PC-3 (cell line): ENCODE measurements around the gene VASP. TPM values are rescaled to one million over a fixed set of nuclear protein-coding genes. Genes with fewer than 3 reads are reported as not detected.

Source experiments
- ATAC-seq: fragments of 200-7000 bp; cut with Tn5 transposase; 2 replicates; pipeline ENCODE4 v1.9.1; 2020; ENCODE audit warnings: mild to moderate bottlenecking, moderate library complexity
- BruUV-seq: library from RNA; stranded (reverse); fragments of 400-500 nt; replicated peaks from 2 replicates; lab custom pipeline; 2021; lab: Mats Ljungman, UMichigan
- CTCF ChIA-PET: fragments of 300-600 bp; sonication (Branson Sonifier 250); formaldehyde crosslinking; loops from one replicate; lab custom pipeline; 2022; ENCODE audit warnings: antibody characterized with exemption; lab: Charles Lee
- POLR2A ChIA-PET: fragments of 300-600 bp; sonication (Branson Sonifier 250); formaldehyde crosslinking; loops from one replicate; lab custom pipeline; 2022; ENCODE audit warnings: antibody characterized with exemption; ENCODE audit not compliant: unreplicated experiment; lab: Charles Lee
- DNase-seq: peaks from one replicate; pipeline ENCODE4 v3.0.0-alpha.2; 2015
- H2AFZ ChIP-seq: fragments of 300-600 bp; sonication (generic); 2 replicates; pipeline ENCODE4 v1.6.0; 2016; ENCODE audit warnings: antibody characterized with exemption, low read length
- H3F3A ChIP-seq: fragments of 300-600 bp; sonication (generic); one replicate; pipeline ENCODE4 v1.6.0; 2017; ENCODE audit warnings: antibody characterized with exemption, low read length, control low read depth, mild to moderate bottlenecking; ENCODE audit not compliant: unreplicated experiment
- H3K27ac ChIP-seq: fragments of 300-600 bp; sonication (generic); 2 replicates; pipeline ENCODE4 v1.5.1; 2016; ENCODE audit warnings: mild to moderate bottlenecking, low read length
- H3K27me3 ChIP-seq: fragments of 300-600 bp; sonication (generic); 2 replicates; pipeline ENCODE4 v1.6.1; 2016; ENCODE audit warnings: low read length, mixed read lengths
- H3K36me3 ChIP-seq: fragments of 300-600 bp; sonication (generic); 2 replicates; pipeline ENCODE4 v1.6.1; 2016; ENCODE audit warnings: low read depth, mixed run types, low read length, mixed read lengths
- H3K4me1 ChIP-seq: fragments of 300-600 bp; sonication (generic); 2 replicates; pipeline ENCODE4 v1.5.1; 2016; ENCODE audit warnings: low read length; ENCODE audit not compliant: insufficient read depth
- H3K4me2 ChIP-seq: fragments of 300-600 bp; sonication (generic); 2 replicates; pipeline ENCODE4 v1.6.0; 2016; ENCODE audit warnings: low read length
- H3K4me3 ChIP-seq: fragments of 300-600 bp; sonication (generic); 2 replicates; pipeline ENCODE4 v1.5.1; 2016; ENCODE audit warnings: mild to moderate bottlenecking, low read length, mixed read lengths
- H3K79me2 ChIP-seq: fragments of 300-600 bp; sonication (generic); 2 replicates; pipeline ENCODE4 v1.6.1; 2017; ENCODE audit warnings: low read length, mixed read lengths
- H3K9ac ChIP-seq: fragments of 300-600 bp; sonication (generic); 2 replicates; pipeline ENCODE4 v1.6.0; 2016; ENCODE audit warnings: mild to moderate bottlenecking, low read length
- H3K9me2 ChIP-seq: fragments of 300-600 bp; sonication (generic); replicated peaks from 2 replicates; pipeline ENCODE4 v1.6.1; 2016; ENCODE audit warnings: mixed run types, low read length, mixed read lengths
- H3K9me3 ChIP-seq: fragments of 300-600 bp; sonication (generic); 2 replicates; pipeline ENCODE4 v1.6.1; 2016; ENCODE audit warnings: low read length, mixed read lengths
- H4K20me1 ChIP-seq: fragments of 300-600 bp; sonication (generic); 2 replicates; pipeline ENCODE4 v1.6.1; 2016; ENCODE audit warnings: low read length, mixed read lengths
- EZH2 ChIP-seq: fragments of 300-600 bp; sonication (generic); IDR thresholded peaks from one replicate; pipeline ENCODE4 v1.6.1; 2017; ENCODE audit warnings: antibody characterized with exemption, mild to moderate bottlenecking, low read length; ENCODE audit not compliant: unreplicated experiment
- EZH2phosphoT487 ChIP-seq: fragments of 300-600 bp; sonication (generic); IDR thresholded peaks from 2 replicates; pipeline ENCODE4 v1.6.1; 2018; ENCODE audit warnings: mild to moderate bottlenecking, antibody characterized with exemption, low read length, borderline replicate concordance
- intact Hi-C: fragments of 100-400 bp; cut with micrococcal nuclease; formaldehyde crosslinking; loops from 2 replicates; pipeline ENCODE4 v1.9.0; 2023
- total RNA-seq: library from RNA; depleted of rRNA; stranded (reverse); fragments of >200 nt; gene quantifications from 2 replicates; pipeline ENCODE4 v1.2.3, GENCODE V29; 2014
- TF ChIP-seq, protein P1 (sequence below): fragments of 300-600 bp; sonication (generic); conservative IDR thresholded peaks from 2 replicates; pipeline ENCODE4 v1.5.1; 2017; ENCODE audit warnings: antibody characterized with exemption, low read depth, mild to moderate bottlenecking, low read length

The VASP gene
- total RNA-seq, 1 experiment from 2014 or later = 120 TPM

DNA sequence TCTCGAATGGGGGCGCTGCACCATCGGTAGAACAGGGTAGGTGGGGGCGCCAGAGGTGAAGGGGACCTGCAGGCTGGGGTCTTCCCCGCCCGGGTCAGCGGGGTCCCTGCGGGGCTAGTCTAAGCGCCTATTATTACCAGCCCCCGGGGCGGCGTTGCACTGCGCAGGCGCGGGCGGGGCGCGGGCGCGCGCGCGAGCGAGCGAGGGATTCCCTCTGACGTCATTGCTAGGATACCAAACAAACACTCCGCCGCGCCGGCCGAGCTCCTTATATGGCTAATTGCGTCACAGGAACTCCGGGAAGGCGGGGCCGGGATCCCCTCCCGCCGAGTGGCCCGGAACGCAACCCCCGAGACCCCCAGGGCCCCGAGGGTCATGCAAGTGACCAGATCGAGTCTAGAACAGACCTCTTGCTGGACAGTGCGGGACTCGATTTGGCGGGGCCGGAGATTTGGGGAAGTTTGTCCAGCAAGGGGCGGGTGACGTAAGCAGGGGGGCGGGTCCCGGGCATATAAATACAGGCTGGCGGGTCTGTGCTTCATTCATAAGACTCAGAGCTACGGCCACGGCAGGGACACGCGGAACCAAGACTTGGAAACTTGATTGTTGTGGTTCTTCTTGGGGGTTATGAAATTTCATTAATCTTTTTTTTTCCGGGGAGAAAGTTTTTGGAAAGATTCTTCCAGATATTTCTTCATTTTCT is 39.7 kb upstream of the VASP start, which contains the start of gene FOSB:
Gene FOSB (plus strand): TSS at position 541 of the 703 bp plus-strand sequence. CDS start 591 bp downstream, outside the sequence.
- Histone ChIP-seq H3K79me2 (peaks cover 16% of the 10 kb centered on the region), H3K4me3 (peak within 1 kb of the TSS; percentile 79), H2AFZ (peak within 1 kb of the TSS; percentile 86), H3K4me2 (peak within 1 kb of the TSS; percentile 97), H3K9ac (peak within 1 kb of the TSS; percentile 89), H3K27me3 (no peaks in the 10 kb centered on the region), H3K9me2 (no peaks in the 10 kb centered on the region), H4K20me1 (peaks cover 33% of the 10 kb centered on the region), H3K36me3 (no peaks in the 10 kb centered on the region), H3K9me3 (no peaks in the 10 kb centered on the region), H3F3A (no peaks in the 10 kb centered on the region), H3K27ac (peak within 1 kb of the TSS; percentile 81), H3K4me1 (peaks cover 11% of the 10 kb centered on the region)
- ATAC-seq = peak; percentile 7; the same call in 1 of the 2 replicates
- intact Hi-C loops = loop anchor here (2.0 kb wide), 1 partner anchor 17 kb away; no protein-coding TSS in a partner anchor
- ChIA-PET CTCF (interaction anchor here (0.6 to 0.9 kb wide), 2 partner anchors 11 to 23 kb away, joined by 3 to 6 read pairs; no protein-coding TSS in a partner anchor), POLR2A (interaction anchor here (0.6 to 0.9 kb wide), 10 partner anchors 12 to 441 kb away, joined by 3 to 8 read pairs (median 3); no protein-coding TSS in a partner anchor)
- TF ChIP-seq, protein P1, sequence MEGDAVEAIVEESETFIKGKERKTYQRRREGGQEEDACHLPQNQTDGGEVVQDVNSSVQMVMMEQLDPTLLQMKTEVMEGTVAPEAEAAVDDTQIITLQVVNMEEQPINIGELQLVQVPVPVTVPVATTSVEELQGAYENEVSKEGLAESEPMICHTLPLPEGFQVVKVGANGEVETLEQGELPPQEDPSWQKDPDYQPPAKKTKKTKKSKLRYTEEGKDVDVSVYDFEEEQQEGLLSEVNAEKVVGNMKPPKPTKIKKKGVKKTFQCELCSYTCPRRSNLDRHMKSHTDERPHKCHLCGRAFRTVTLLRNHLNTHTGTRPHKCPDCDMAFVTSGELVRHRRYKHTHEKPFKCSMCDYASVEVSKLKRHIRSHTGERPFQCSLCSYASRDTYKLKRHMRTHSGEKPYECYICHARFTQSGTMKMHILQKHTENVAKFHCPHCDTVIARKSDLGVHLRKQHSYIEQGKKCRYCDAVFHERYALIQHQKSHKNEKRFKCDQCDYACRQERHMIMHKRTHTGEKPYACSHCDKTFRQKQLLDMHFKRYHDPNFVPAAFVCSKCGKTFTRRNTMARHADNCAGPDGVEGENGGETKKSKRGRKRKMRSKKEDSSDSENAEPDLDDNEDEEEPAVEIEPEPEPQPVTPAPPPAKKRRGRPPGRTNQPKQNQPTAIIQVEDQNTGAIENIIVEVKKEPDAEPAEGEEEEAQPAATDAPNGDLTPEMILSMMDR = 0 out of 2 replicates have a peak, but pooled peaks have one; percentile 11
- TF ChIP-seq EZH2 = no peak
- DNase-seq = peak; percentile 91
- BruUV-seq = no TSS peak

- H3K9me2 ChIP-seq = no peaks in the 10 kb centered on the region
- peaks cover 16% of the 10 kb centered on the region for H3K79me2 ChIP-seq
- ATAC-seq = no peak
- intact Hi-C loops = no loop called here
- peaks cover 33% of the 10 kb centered on the region for H4K20me1 ChIP-seq
- peaks cover 11% of the 10 kb centered on the region for H3K4me1 ChIP-seq
- POLR2A ChIA-PET = interaction anchor here (0.7 to 0.9 kb wide), 3 partner anchors 11 to 14 kb away, joined by 3 to 5 read pairs (median 4); no protein-coding TSS in a partner anchor
- BruUV-seq = TSS peak; percentile 84
- no peaks in the 10 kb centered on the region for H3F3A ChIP-seq
- H2AFZ ChIP-seq = no peak overlapping the region
- no peak for DNase-seq
- H3K27ac ChIP-seq = peak overlapping the region; percentile 81
- H3K4me3 ChIP-seq = peak overlapping the region; percentile 79
- H3K4me2 ChIP-seq = peak overlapping the region; percentile 97
- CTCF ChIA-PET = interaction anchor here (1.9 kb wide), 1 partner anchor 11 kb away, joined by 9 read pairs; no protein-coding TSS in a partner anchor
- H3K36me3 ChIP-seq = no peaks in the 10 kb centered on the region
- H3K9me3 ChIP-seq = no peaks in the 10 kb centered on the region
- TF ChIP-seq EZH2 (no peak), EZH2phosphoT487 (no peak)
- TF ChIP-seq, protein P1 = no peak
- H3K27me3 ChIP-seq = no peaks in the 10 kb centered on the region
- H3K9ac ChIP-seq = peak overlapping the region; percentile 89
Observed at GRCh38 chr19:45468159-45468651, 39.1 kb upstream of the VASP start.
